ENCODE results near the gene RAPGEF1. TPM values are rescaled to one million over a fixed set of nuclear protein-coding genes. Genes with fewer than 3 reads are reported as not detected.

RAPGEF1 gene
- total and polyA plus RNA-seq, 7 donors, result 72.3 to 319 (median 268) TPM

DNA sequence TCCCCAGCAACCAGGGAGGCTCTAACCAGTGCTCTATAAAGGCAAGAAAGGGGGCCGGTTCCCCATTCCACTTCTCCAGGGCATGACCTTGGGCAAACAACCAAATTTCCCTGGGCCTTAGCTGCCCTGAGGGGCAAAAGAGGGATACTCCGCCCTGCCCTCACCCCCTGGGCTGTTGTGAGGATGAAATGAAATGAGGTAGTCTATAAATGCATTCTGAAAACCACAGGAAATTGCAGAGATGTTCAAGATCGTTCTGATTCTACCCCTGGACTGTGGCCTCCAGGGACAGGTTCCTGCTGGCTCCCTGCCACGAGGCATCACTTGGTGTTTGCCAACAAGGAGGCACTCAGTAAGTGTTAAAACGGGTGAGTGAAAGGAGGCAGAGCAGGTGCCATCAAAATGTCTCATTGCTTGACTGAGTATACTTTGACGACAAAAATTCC lies 5.7 kb downstream of the RAPGEF1 start:
- TF ChIP-seq, protein P1, sequence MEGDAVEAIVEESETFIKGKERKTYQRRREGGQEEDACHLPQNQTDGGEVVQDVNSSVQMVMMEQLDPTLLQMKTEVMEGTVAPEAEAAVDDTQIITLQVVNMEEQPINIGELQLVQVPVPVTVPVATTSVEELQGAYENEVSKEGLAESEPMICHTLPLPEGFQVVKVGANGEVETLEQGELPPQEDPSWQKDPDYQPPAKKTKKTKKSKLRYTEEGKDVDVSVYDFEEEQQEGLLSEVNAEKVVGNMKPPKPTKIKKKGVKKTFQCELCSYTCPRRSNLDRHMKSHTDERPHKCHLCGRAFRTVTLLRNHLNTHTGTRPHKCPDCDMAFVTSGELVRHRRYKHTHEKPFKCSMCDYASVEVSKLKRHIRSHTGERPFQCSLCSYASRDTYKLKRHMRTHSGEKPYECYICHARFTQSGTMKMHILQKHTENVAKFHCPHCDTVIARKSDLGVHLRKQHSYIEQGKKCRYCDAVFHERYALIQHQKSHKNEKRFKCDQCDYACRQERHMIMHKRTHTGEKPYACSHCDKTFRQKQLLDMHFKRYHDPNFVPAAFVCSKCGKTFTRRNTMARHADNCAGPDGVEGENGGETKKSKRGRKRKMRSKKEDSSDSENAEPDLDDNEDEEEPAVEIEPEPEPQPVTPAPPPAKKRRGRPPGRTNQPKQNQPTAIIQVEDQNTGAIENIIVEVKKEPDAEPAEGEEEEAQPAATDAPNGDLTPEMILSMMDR (IDR thresholded peaks at IDR 0.05), result no peak
- peak; percentile 66 to 85 for DNase-seq
- Histone ChIP-seq H3K9me3 (no peaks in the 10 kb centered on the region), H3K27me3 (ENCODE audit: insufficient read depth in 3 of 3, low read length in 2 of 3) (no peaks in the 10 kb centered on the region), H3K36me3 (ENCODE audit: insufficient read depth in 1 of 2, low read depth in 1 of 2) (no peaks in the 10 kb centered on the region), H3K4me1 (peaks cover 92% of the 10 kb centered on the region), H3K27ac (peak overlapping the region; percentile 89), H3K4me3 (peak overlapping the region; percentile 4)
- ATAC-seq, result peak; percentile 30 to 46 (median 38)
- 23 to 30% (median 27%) methylated on average over 6 of the region's 6 CpGs for WGBS, 3 donors
- intact Hi-C loops (cut with DNase I), result no loop called here

DNA sequence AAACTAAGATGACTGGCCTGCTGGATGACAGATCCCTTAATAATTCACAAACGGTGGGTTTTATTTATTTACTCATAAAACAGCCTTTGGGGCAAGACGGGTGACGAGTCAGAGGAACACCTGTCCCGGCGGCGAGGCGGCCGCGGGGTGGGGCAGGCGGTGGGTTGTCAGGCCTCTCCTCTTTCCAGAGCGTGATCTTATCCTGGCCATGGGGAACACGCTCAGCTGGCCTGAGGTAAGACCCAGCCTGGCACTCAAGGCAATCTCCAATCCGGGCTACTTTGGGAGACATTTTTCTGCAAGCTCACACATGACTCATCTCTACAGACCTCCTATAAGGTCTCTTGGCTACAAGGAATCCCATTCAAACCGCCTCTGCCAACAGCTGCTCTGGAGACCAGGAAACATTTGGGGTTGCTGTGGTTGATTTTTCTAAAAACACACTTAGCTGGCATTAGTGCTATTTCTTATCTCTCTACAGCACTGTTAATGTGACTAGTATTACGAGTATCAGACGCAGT lies 6.3 kb downstream of the RAPGEF1 start:
- H3K9me3 ChIP-seq, result no peaks in the 10 kb centered on the region
- H3K27ac ChIP-seq, result peak overlapping the region; percentile 89
- no peaks in the 10 kb centered on the region for H3K27me3 ChIP-seq (ENCODE audit: insufficient read depth in 3 of 3, low read length in 2 of 3)
- intact Hi-C loops (cut with DNase I), result no loop called here
- WGBS, 3 donors, result 21 to 38% (median 33%) methylated on average over 16 of the region's 16 CpGs
- no peak overlapping the region for H3K4me3 ChIP-seq
- H3K36me3 ChIP-seq (ENCODE audit: insufficient read depth in 1 of 2, low read depth in 1 of 2), result no peaks in the 10 kb centered on the region
- peaks cover 94% of the 10 kb centered on the region for H3K4me1 ChIP-seq
- ATAC-seq (peak; percentile 81 to 85 (median 82)), DNase-seq (peak; percentile 65 to 86)
- TF ChIP-seq, protein P1 (IDR thresholded peaks at IDR 0.05), result no peak

DNA sequence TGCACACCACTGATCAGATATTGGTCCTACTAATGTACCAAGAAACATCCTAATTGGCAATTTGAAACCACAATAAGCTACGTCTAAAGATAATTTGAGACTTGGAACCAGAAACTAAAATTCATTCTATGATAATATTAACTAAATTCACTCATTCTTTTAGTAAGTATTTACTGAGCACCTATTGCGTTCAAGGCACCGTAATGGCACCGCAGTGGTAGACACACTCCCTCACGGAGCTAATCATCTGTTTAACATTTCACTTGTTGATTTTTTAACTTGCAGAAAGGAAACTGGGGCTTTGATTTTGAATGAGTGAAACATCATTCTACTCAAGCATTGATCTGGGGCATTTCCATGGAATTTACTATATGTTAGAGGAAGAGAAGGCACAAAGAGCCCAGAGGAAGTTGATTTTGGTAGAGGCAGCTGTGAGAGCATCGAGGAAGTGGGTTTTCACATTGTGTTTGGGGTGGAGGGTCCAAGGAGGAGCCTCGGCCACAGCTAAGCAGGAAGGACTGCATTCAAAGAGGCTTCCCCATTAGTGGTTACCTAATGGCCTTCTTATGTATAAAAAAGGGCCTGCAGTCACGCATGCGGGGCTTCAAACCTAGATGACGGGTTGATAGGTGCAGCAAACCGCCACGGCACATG lies 7.1 kb downstream of the RAPGEF1 start:
- Histone ChIP-seq H3K27me3 (ENCODE audit: insufficient read depth in 3 of 3, low read length in 2 of 3) (no peaks in the 10 kb centered on the region), H3K27ac (peak overlapping the region; percentile 89), H3K36me3 (ENCODE audit: insufficient read depth in 1 of 2, low read depth in 1 of 2) (no peaks in the 10 kb centered on the region), H3K9me3 (no peaks in the 10 kb centered on the region), H3K4me3 (no peak overlapping the region), H3K4me1 (peaks cover 94% of the 10 kb centered on the region)
- ATAC-seq, result no peak
- intact Hi-C loops (cut with DNase I), result no loop called here
- 68 to 81% (median 77%) methylated on average over 12 of the region's 12 CpGs for WGBS, 3 donors
- no peak for DNase-seq
- TF ChIP-seq, protein P1 (IDR thresholded peaks at IDR 0.05), result no peak

DNA sequence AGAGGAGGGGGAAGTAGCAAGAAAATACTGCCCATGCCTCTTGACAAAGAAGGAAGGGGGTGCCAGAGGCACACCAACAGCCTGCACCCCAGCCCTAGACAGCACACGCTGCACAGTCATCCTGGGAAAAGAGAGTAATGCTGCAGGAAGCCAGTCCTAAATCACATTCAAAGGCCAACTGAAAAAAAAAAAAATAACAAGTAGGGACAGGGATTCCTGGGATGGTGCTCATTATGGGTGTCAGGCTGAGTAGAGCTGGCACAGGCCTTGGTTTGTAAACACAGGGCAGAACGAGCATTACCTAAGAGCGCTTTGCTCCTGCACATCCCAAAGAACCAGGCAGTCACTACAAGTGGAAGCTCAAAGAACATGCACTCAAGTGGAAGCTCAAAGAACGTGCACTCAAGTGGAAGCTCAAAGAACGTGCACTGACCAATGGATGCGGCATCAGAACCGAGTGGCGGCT lies 7.8 kb downstream of the RAPGEF1 start:
- Histone ChIP-seq H3K4me1 (peaks cover 94% of the 10 kb centered on the region), H3K36me3 (ENCODE audit: insufficient read depth in 1 of 2, low read depth in 1 of 2) (no peaks in the 10 kb centered on the region), H3K9me3 (no peaks in the 10 kb centered on the region), H3K4me3 (no peak overlapping the region), H3K27ac (peak overlapping the region; percentile 89), H3K27me3 (ENCODE audit: insufficient read depth in 3 of 3, low read length in 2 of 3) (no peaks in the 10 kb centered on the region)
- ATAC-seq (peak; percentile 55 to 75 (median 70)), DNase-seq (peak; percentile 46 to 76)
- intact Hi-C loops (cut with DNase I), result no loop called here
- TF ChIP-seq, protein P1 (IDR thresholded peaks at IDR 0.05), result no peak
- 47 to 67% (median 48%) methylated on average over 8 of the region's 8 CpGs for WGBS, 3 donors

Measured in psoas muscle (tissue), 8 donors.